Panc1 (cell line): ENCODE data around the gene TES. TPM values are rescaled to one million over a fixed set of nuclear protein-coding genes. Genes with fewer than 3 reads are reported as not detected.
"Not testable (repeated sequence)": the region's sequence is repeated elsewhere in the genome, so short reads cannot be mapped to it uniquely, and the experiment has no call there.

Experiments used
- ATAC-seq: fragments of 200-7000 bp; cut with Tn5 transposase; 2 replicates; pipeline ENCODE4 v1.9.1; 2020; ENCODE audit warnings: mild to moderate bottlenecking, moderate library complexity
- BruUV-seq: library from RNA; stranded (reverse); fragments of 400-500 nt; replicated peaks from 2 replicates; lab custom pipeline; 2021; lab: Mats Ljungman, UMichigan
- CTCF ChIA-PET: fragments of 300-600 bp; sonication (Branson Sonifier 250); formaldehyde crosslinking; loops from one replicate; lab custom pipeline; 2022; ENCODE audit warnings: antibody characterized with exemption; lab: Charles Lee
- POLR2A ChIA-PET: fragments of 300-600 bp; sonication (Branson Sonifier 250); formaldehyde crosslinking; loops from one replicate; lab custom pipeline; 2022; ENCODE audit warnings: antibody characterized with exemption; lab: Charles Lee
- DNase-seq: peaks from one replicate; pipeline ENCODE4 v3.0.0-alpha.2; 2010; ENCODE audit warnings: low read depth, low spot score
- H3K27ac ChIP-seq: 2 replicates; pipeline ENCODE4 v1.5.1; 2011; ENCODE audit warnings: mild to moderate bottlenecking, low read length, inconsistent platforms
- H3K27me3 ChIP-seq: fragments of 200-500 bp; sonication (Bioruptor generic); 2 replicates; pipeline ENCODE4 v1.6.0; 2014; ENCODE audit warnings: low read length, inconsistent platforms; ENCODE audit not compliant: control insufficient read depth, insufficient read depth
- H3K36me3 ChIP-seq: fragments of 200-500 bp; sonication (Bioruptor generic); 2 replicates; pipeline ENCODE4 v1.5.1; 2014; ENCODE audit warnings: inconsistent platforms, mild to moderate bottlenecking, low read length, moderate library complexity; ENCODE audit not compliant: control insufficient read depth, insufficient read depth
- H3K4me1 ChIP-seq: 2 replicates; pipeline ENCODE4 v1.5.1; 2011; ENCODE audit warnings: inconsistent platforms, mild to moderate bottlenecking, low read length, moderate library complexity; ENCODE audit not compliant: control insufficient read depth, insufficient read depth
- H3K4me3 ChIP-seq, 2 experiments: 2 replicates each; pipeline ENCODE4 v1.5.1; 2011 to 2012; ENCODE audit warnings: low read depth in 2 of 2, low read length in 2 of 2, mild to moderate bottlenecking in 2 of 2, inconsistent platforms in 1 of 2, moderate library complexity in 1 of 2
- H3K9me3 ChIP-seq: fragments of 200-500 bp; sonication (Bioruptor generic); 2 replicates; pipeline ENCODE4 v1.5.1; 2014; ENCODE audit warnings: low read depth, mild to moderate bottlenecking, inconsistent platforms, low read length, moderate library complexity; ENCODE audit not compliant: control insufficient read depth, insufficient read depth
- POLR2AphosphoS5 ChIP-seq: IDR thresholded peaks from 2 replicates; pipeline ENCODE4 v1.6.1; 2012; ENCODE audit warnings: mild to moderate bottlenecking, low read depth, low read length, moderate library complexity
- SIN3A ChIP-seq: IDR thresholded peaks from 2 replicates; pipeline ENCODE4 v1.6.1; 2012; ENCODE audit warnings: low read depth, mild to moderate bottlenecking, low read length, moderate library complexity, borderline replicate concordance; ENCODE audit not compliant: insufficient read depth
- TCF7L2 ChIP-seq: IDR thresholded peaks from 2 replicates; pipeline ENCODE4 v1.6.1; 2011; ENCODE audit warnings: mild to moderate bottlenecking, low read depth, low read length, inconsistent platforms
- in situ Hi-C: cut with HindIII; loops from 2 replicates; pipeline ENCODE4 v1.10.0; 2016; ENCODE audit warnings: low sequenced_read_pairs, low pct_unique_long_range_greater_than_20kb
- intact Hi-C: fragments of 100-400 bp; cut with micrococcal nuclease; formaldehyde crosslinking; loops from one replicate; pipeline ENCODE4 v1.10.0; 2022; ENCODE audit not compliant: unreplicated experiment
- total RNA-seq: library from RNA; stranded (reverse); gene quantifications from one replicate; pipeline ENCODE4 v1.2.1, GENCODE V29; 2021; ENCODE audit not compliant: unreplicated experiment
- TF ChIP-seq, protein P1 (sequence below), 2 experiments: IDR thresholded peaks; 2 replicates each; pipeline ENCODE4 v1.6.1; 2011 to 2012; ENCODE audit warnings: low read depth in 2 of 2, control low read depth in 1 of 2, low read length in 1 of 2, mild to moderate bottlenecking in 1 of 2, moderate library complexity in 1 of 2; ENCODE audit not compliant: insufficient read depth in 1 of 2
- TF ChIP-seq, protein P2 (sequence below): fragments of 450-650 bp; IDR thresholded peaks from 2 replicates; pipeline ENCODE4 v1.5.1; 2017; ENCODE audit warnings: mild to moderate bottlenecking

Gene TES
- total RNA-seq, 1 experiment from 2014 or later: 99.4 TPM

DNA sequence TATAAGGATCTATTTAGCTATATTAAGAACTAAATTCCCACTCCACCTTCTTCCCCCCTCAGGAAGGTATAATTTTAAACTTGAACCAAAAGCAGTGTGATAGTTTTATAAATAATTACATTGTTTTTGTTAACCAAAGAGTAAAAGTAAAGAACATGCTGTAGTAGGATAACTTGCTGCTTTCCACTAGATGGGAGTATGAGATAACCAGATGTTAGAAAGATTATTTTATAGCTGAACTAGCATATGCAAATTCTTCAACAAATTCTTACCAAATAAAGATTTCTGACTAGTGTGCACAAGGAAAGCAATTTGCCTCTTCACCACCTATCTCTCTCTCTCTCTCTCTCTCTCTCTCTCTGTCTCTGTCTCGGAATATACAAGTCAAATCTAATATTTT, 31.8 kb downstream of the TES start:
- no TSS peak for BruUV-seq
- no peak for DNase-seq
- peaks cover 8% of the 10 kb centered on the region for H3K4me1 ChIP-seq
- ChIA-PET CTCF (interaction anchor here (0.5 kb wide), 1 partner anchor 292 kb away, joined by 3 read pairs; no protein-coding TSS in a partner anchor), POLR2A (no interaction called here)
- TF ChIP-seq POLR2AphosphoS5 (no peak), TCF7L2 (no peak), SIN3A (no peak)
- TF ChIP-seq, protein P1, sequence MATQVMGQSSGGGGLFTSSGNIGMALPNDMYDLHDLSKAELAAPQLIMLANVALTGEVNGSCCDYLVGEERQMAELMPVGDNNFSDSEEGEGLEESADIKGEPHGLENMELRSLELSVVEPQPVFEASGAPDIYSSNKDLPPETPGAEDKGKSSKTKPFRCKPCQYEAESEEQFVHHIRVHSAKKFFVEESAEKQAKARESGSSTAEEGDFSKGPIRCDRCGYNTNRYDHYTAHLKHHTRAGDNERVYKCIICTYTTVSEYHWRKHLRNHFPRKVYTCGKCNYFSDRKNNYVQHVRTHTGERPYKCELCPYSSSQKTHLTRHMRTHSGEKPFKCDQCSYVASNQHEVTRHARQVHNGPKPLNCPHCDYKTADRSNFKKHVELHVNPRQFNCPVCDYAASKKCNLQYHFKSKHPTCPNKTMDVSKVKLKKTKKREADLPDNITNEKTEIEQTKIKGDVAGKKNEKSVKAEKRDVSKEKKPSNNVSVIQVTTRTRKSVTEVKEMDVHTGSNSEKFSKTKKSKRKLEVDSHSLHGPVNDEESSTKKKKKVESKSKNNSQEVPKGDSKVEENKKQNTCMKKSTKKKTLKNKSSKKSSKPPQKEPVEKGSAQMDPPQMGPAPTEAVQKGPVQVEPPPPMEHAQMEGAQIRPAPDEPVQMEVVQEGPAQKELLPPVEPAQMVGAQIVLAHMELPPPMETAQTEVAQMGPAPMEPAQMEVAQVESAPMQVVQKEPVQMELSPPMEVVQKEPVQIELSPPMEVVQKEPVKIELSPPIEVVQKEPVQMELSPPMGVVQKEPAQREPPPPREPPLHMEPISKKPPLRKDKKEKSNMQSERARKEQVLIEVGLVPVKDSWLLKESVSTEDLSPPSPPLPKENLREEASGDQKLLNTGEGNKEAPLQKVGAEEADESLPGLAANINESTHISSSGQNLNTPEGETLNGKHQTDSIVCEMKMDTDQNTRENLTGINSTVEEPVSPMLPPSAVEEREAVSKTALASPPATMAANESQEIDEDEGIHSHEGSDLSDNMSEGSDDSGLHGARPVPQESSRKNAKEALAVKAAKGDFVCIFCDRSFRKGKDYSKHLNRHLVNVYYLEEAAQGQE (IDR thresholded peaks at IDR 0.05; ENCODE audit: insufficient read depth in 1 of 2, low read depth in 2 of 2, low read length in 1 of 2): no peak
- TF ChIP-seq, protein P2, sequence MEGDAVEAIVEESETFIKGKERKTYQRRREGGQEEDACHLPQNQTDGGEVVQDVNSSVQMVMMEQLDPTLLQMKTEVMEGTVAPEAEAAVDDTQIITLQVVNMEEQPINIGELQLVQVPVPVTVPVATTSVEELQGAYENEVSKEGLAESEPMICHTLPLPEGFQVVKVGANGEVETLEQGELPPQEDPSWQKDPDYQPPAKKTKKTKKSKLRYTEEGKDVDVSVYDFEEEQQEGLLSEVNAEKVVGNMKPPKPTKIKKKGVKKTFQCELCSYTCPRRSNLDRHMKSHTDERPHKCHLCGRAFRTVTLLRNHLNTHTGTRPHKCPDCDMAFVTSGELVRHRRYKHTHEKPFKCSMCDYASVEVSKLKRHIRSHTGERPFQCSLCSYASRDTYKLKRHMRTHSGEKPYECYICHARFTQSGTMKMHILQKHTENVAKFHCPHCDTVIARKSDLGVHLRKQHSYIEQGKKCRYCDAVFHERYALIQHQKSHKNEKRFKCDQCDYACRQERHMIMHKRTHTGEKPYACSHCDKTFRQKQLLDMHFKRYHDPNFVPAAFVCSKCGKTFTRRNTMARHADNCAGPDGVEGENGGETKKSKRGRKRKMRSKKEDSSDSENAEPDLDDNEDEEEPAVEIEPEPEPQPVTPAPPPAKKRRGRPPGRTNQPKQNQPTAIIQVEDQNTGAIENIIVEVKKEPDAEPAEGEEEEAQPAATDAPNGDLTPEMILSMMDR: no peak; the same call in 1 of the 2 replicates
- H3K36me3 ChIP-seq: no peaks in the 10 kb centered on the region
- H3K27me3 ChIP-seq: no peaks in the 10 kb centered on the region
- in situ Hi-C loops (no loop called here), intact Hi-C loops (no loop called here)
- ATAC-seq: no peak
- no peak overlapping the region for H3K4me3 ChIP-seq
- 0 out of 2 replicates have a peak, but pooled peaks cover 5% of the 10 kb centered on the region for H3K9me3 ChIP-seq
- no peak overlapping the region; the same call in 1 of the 2 replicates for H3K27ac ChIP-seq

DNA sequence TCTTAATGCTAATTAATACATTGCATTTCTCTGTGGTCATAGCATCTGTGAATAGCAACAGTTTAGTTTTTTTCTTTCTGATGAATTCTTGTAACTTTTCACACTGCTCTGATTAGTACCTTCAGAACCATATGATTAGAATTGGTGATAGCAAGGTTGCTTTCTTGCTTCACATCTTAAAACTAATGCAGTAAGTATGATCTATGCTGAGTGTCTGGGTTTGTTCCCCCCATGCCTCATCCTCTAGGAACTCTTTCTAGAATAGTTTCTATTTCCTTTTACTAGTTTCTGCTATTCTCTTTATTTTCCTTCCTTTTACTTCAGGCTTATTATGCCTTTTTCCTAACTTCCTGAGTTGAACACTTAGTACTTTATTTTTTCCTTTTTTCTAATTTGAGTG, 32.4 kb downstream of the TES start:
- in situ Hi-C loops (no loop called here), intact Hi-C loops (no loop called here)
- ATAC-seq (no peak), DNase-seq (no peak)
- Histone ChIP-seq H3K27ac (no peak overlapping the region), H3K4me1 (peaks cover 8% of the 10 kb centered on the region), H3K9me3 (0 out of 2 replicates have a peak, but pooled peaks cover 5% of the 10 kb centered on the region), H3K36me3 (no peaks in the 10 kb centered on the region), H3K4me3 (no peak overlapping the region), H3K27me3 (no peaks in the 10 kb centered on the region)
- no TSS peak for BruUV-seq
- POLR2A ChIA-PET: no interaction called here
- no peak for TF ChIP-seq SIN3A
- TF ChIP-seq, protein P2: no peak
- CTCF ChIA-PET: interaction anchor here (0.5 kb wide), 1 partner anchor 292 kb away, joined by 3 read pairs; no protein-coding TSS in a partner anchor

DNA sequence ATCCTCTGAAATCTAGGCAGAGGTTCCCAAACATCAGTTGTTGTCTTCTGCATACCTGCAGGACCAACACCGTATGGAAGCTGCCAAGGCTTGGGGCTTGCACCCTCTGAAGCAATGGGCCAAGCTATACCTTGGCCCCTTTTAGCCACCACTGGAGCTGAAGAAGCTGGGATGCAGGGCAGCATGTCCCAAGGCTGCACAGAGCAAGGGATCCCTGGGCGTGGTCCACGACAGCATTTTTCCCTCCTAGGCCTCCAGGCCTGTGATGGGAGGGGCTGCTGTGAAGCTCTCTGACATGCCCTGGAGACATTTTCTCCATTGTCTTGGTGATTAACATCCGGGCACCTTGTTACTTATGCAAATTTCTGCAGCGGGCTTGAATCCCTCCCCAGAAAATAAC, 34.5 kb downstream of the TES start:
- intact Hi-C loops, DNase-seq, H3K36me3 ChIP-seq, H3K9me3 ChIP-seq, H3K4me3 ChIP-seq, H3K4me1 ChIP-seq, BruUV-seq, CTCF ChIA-PET, H3K27me3 ChIP-seq, ATAC-seq, POLR2A ChIA-PET, H3K27ac ChIP-seq, in situ Hi-C loops: not testable (repeated sequence)
